DMS 273 treated with DMSO at 0.1 percent for 48 hours (cell line): ENCODE results near the gene LELP1.
"Not testable (repeated sequence)": the region's sequence is repeated elsewhere in the genome, so short reads cannot be mapped to it uniquely, and the experiment has no call there.

Experiments used
- DNase-seq: peaks from one replicate; lab custom pipeline; 2025; lab: John Stamatoyannopoulos, UW

Gene LELP1

DNA sequence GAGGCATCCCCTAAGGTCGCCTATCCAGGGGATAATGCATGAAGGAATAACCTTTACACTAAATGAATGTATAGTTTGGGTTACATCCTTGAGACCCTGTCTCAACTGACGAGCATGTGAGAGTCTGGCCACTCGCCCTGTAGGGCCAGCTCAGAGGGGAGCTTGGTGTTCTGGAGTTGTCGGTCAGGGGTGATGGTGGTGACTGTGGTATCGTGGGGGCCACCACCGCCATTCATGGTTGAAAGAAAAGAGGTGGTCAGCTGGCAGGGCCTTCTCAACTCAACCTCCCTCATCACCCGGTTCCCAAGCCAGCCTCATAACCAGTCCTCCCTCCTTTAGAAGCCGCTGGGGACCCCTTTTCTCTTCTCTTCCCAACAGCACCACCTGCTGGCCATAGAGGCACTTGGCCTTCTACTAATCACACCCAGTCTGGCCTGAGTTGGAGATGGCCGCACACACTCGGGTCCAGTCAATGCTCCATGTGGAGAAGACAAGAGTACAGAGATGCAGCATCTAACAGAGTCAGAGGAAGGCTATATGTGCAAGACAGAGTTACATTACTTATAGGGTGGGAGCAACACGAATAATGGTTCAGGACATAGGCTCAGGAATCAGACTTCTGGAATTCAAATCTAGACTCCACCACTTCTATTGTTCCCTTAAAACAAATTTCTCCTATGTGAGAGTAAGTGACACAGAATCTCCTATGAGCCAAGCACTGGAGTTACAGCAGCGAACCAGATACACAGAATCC, 26.0 kb downstream of the LELP1 start:
- DNase-seq, result not testable (repeated sequence)

DNA sequence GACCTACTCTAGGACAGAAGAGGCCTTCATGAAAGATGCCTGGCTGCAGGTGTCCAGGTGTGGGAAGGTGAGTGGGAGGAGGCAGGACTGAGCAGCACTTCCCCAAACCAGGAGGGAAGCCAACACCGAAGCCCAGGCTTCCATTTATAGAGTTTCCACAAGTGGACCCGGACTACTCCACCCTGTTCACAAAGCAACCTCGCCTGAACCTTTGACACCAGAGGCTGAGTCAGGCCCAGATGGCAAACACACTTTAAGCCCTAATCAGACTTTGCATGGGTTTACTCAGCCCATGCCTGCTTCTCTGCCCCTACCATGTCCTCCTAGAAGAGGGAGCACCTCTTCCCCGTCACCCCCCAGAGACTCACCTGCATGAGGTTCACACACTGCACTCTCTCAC, 28.1 kb downstream of the LELP1 start:
- no peak for DNase-seq

DNA sequence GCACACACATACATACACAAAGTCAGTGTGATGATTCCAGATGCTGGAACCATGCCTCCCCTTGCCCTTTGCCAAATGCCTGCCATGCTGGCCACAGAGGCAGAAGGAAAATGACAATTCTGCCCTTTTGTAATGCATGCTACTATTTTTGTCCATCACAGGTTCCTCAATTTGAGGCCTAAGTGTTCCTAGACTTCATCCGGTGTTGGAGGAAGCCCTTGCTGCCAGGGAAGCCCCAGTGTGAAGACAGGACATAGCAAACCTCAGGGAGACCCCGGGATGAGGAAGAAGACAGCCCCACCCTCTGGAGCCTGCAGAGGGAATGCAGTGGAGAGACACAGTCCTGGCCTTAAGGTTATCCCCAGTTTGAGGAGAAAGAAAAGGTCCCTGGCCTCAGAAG, 28.6 kb downstream of the LELP1 start:
- DNase-seq, result no peak

DNA sequence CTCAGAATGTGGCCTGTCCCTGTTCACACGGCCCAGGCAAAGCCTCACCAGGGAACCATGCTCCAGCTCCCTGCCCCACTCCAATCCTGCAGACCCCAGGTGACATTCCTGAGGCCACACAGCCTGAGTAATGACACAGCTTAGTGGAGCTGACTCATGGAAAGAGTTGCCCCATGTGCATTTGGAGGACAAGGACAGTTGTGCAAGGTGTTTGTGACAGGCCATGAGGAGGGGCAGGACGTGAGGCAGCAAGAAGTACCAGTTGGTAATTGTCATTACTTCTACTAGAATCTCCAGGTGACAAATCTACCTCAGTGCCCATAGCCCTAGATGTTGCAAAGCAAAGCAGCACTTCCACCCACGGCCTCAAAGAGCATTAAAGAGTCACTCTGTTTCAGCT, 29.3 kb downstream of the LELP1 start:
- no peak for DNase-seq

DNA sequence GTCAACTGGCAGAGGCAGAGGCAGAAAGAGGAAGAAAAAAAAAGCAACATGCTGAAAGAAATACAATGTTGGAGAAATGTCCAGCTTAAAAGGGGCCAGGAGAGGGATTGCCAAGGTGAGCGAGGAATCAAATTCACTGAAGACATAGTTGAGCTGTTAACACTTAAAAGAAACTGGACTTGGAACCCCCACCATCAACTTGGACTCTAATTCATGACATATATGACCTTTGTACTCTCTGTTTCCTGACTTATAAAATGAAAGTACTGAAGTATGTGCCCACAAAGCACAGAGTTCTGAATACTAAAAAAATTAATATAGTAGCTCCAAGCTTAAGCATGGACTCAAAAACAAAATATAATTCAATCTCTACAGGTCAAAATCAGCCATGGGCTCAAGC, 30.2 kb downstream of the LELP1 start:
- no peak for DNase-seq

DNA sequence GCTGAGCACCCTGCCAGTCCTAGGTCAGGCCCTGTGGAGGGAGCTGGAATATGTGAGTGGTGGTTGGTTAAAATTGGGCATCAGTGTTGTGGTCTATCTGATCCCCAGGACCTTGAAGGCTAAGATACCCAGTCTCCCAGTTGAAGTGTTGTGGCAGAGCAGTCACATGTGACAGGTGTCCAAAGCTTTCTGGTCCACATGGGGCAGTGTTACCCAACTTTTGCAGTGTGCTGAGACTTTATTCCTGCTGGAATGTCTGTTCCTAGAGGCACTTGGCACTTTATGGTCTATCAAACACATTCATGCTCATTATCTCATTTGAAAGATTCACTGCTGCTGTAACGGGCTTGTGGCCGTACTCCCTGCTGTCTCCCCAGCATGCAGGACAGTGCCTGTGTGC, 35.3 kb downstream of the LELP1 start:
- no peak for DNase-seq

- DNase-seq, result no peak
These were observed 38.9 kb downstream of the LELP1 start for GRCh38 chr1:153242160-153242559.

DNA sequence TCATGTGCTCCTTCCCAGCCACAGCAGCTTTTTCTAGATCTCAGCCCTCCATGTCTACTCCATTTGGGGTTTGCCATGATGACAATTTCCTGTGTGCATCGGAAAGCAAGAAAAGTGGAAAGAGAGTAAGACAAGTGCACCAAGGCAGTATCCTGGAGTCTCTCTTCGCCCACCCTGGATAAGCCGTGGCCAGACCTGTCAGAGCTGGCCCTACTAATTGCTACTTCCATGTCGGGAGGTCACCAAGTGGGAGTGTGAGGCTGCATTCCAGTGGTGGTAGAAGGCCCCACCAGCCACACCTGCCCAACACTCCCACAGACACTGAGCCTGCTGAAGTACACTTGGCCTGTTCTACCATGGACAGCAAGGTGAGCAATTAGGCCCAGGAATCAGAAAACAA, 42.2 kb downstream of the LELP1 start:
- no peak for DNase-seq

GRCh38 chr1:153246018-153246417, 42.8 kb downstream of the LELP1 start:
- no peak for DNase-seq

DNA sequence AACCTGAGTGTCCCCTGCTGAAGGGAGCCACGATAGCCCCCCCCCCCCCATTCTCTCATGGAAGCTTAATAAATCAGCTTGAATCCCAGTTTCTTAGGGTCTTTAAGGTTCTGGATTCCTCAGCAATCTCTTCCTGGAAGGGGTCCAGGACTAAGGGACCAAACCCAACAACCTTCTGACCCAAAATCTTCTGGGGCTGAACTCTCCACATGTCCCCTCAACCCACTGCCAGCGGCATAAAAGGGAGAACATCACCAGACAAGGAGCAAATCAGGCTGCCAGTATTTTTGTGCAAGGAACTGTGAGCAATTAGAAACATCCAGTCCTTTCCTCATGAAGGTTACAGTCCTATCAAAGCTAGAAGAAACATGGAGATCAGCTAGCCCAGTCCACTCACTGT, 43.6 kb downstream of the LELP1 start:
- DNase-seq, result no peak

GRCh38 chr1:153248176-153248879, 45.1 kb downstream of the LELP1 start:
- DNase-seq, result no peak

DNA sequence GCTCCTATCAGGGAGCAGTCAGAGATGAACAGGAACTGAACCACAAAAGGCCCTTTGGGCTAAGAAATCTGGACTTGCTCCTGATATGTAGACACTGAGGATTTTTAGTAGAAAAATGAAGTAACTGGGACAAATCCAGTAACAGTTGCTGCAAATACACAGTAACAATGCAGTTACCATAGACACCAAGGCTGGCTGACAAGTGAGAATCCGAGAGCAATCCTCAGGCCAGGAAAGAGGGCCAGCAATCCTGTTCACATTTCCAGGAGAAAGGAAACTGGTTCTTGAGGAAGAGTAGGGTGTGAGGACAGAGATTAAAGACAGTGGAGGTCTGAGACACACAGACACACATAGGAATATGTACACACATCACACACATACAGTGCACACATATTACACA, 46.9 kb downstream of the LELP1 start:
- no peak for DNase-seq

DNA sequence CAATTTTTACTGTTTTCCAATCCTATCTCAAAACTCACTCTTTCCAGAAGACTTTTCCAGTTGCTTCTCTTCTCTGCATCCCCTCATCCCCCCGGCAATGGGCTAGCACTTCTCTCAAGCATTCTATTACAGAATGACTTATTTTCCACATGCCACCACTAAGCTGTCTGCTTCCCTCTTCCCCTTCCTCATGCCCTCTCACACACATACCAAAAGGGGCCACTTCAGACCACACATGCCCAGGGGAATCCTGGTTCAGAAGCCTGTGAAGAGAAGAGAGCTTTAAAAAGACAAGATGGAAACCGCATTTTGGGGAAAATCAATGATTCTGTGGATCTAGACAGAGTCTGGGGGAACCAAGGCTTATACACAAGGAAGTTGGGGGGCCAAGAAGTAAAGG, 47.9 kb downstream of the LELP1 start:
- no peak for DNase-seq

DNA sequence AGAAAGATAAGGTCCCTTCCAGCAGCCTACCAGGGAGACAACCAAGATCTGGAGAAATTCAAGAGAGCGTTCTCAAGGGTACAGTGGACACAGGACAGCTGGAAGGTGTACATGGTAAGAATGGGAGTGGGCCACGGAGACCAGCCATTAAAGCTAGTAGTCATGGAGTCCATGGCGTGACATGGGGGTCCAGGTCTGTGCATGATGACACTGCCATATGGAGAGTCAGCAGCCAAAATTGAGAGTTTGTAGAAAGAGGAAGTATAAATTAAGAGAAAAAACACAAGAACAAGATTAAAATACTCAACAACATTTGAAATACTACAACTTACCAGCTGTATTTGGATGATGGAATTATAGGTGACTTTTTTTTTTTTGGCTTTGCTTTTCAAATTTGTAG, 48.3 kb downstream of the LELP1 start:
- DNase-seq, result no peak

GRCh38 chr1:153251988-153252387, 48.8 kb downstream of the LELP1 start:
- no peak for DNase-seq

DNA sequence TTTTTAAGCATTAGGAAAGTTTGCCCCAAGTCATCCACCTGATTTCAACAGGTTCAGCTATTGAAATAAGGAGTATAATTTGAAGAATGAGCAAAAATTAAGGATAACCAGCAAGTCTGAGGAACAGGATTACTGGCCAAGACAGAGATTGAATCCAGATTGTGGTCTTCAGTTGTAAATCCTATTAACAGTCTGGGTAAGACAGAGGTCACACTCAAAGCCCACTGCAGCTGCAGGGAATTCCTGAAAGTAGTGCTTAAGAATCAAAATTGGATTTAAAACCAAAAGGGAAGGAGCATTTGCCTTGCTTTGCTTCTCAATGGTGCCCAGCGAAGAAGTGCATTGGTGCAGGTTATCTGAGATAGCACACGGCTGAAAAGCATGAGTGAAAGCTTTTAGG, 49.8 kb downstream of the LELP1 start:
- no peak for DNase-seq

GRCh38 chr1:153253693-153254092, 50.5 kb downstream of the LELP1 start:
- no peak for DNase-seq
